HepG2 (cell line): Measurements from ENCODE around the gene EXOC3. TPM values are rescaled to one million over a fixed set of nuclear protein-coding genes. Genes with fewer than 3 reads are reported as not detected.

Experiments
- CC2D1A ChIP-seq: sonication (generic); formaldehyde crosslinking; IDR thresholded peaks from 2 replicates; pipeline ENCODE4 v1.8.1; 2023; ENCODE audit warnings: mild to moderate bottlenecking, missing genetic modification reagents
- CCAR2 ChIP-seq: fragments of 200-400 bp; formaldehyde crosslinking; optimal IDR thresholded peaks from 2 replicates; pipeline ENCODE3; 2018; ENCODE audit warnings: low read depth, mild to moderate bottlenecking, low read length, moderate library complexity
- CEBPG ChIP-seq: IDR thresholded peaks from 2 replicates; pipeline ENCODE4 v1.6.1; 2016
- EP300 ChIP-seq, 3 experiments: sonication (generic) in 1 of 3; formaldehyde crosslinking in 1 of 3; IDR thresholded peaks; 2 replicates each; pipeline versions ENCODE4 v1.5.1 to v1.6.1; 2011 to 2020; ENCODE audit warnings: low read depth in 2 of 3, low read length in 2 of 3, borderline replicate concordance in 1 of 3, improper control_type of control experiment in 1 of 3, mild to moderate bottlenecking in 1 of 3, missing genetic modification reagents in 1 of 3, moderate library complexity in 1 of 3
- JUN ChIP-seq: sonication (generic); formaldehyde crosslinking; IDR thresholded peaks from 2 replicates; pipeline ENCODE4 v1.4.0; 2020; ENCODE audit warnings: mild to moderate bottlenecking, missing genetic modification reagents
- NBN ChIP-seq: fragments of 450-650 bp; conservative IDR thresholded peaks from 2 replicates; pipeline ENCODE4 v1.6.1; 2017
- RFX3 ChIP-seq: IDR thresholded peaks from 2 replicates; pipeline ENCODE4 v1.6.1; 2016; ENCODE audit warnings: missing biosample characterization, missing genetic modification reagents
- RNF2 ChIP-seq: fragments of 450-650 bp; conservative IDR thresholded peaks from 2 replicates; pipeline ENCODE4 v1.6.1; 2016; ENCODE audit warnings: low read depth
- SNRNP70 ChIP-seq: fragments of 200-400 bp; formaldehyde crosslinking; IDR thresholded peaks from 2 replicates; pipeline ENCODE4 v1.6.1; 2017; ENCODE audit warnings: mild to moderate bottlenecking, low read depth, low read length, moderate library complexity
- SP2 ChIP-seq: sonication (generic); formaldehyde crosslinking; IDR thresholded peaks from 2 replicates; pipeline ENCODE4 v1.5.1; 2020; ENCODE audit warnings: mild to moderate bottlenecking, missing genetic modification reagents
- ZNF33A ChIP-seq: sonication (generic); formaldehyde crosslinking; IDR thresholded peaks from 2 replicates; pipeline ENCODE4 v1.5.1; 2020; ENCODE audit warnings: missing genetic modification reagents, mild to moderate bottlenecking, moderate library complexity, borderline replicate concordance
- polyA plus RNA-seq, 8 experiments: library from polyadenylated mRNA; depleted of rRNA in 3 of 8; stranded (reverse) in 7 of 8; unstranded in 1 of 8; fragments of >200 nt; fragmentation: Illumina TruSeq in 4 of 8; extraction: Trizol in 4 of 8; gene quantifications; 2 replicates each; pipeline versions ENCODE4 v1.2.1 to v1.2.3, GENCODE V29; 2011 to 2016; ENCODE audit warnings: low read depth in 4 of 8, missing spikeins in 1 of 8, mixed read lengths in 1 of 8; ENCODE audit not compliant: insufficient read depth in 1 of 8
- total RNA-seq, 5 experiments: library from RNA; depleted of rRNA; stranded (reverse); fragments of >200 nt; fragmentation: Illumina TruSeq; extraction: Trizol; gene quantifications; 2 replicates each; pipeline ENCODE4 v1.2.3, GENCODE V29; 2016; ENCODE audit warnings: low read depth in 1 of 5
- TF ChIP-seq, protein P1 (sequence below), 2 experiments: sonication (generic) in 1 of 2; formaldehyde crosslinking in 1 of 2; IDR thresholded peaks; 2 replicates each; pipeline versions ENCODE4 v1.5.1 to v1.6.1; 2011 to 2020; ENCODE audit warnings: borderline replicate concordance in 1 of 2, low read depth in 1 of 2, low read length in 1 of 2, mild to moderate bottlenecking in 1 of 2, missing genetic modification reagents in 1 of 2, moderate library complexity in 1 of 2

The EXOC3 gene
- total and polyA plus RNA-seq, 2 of the 13 experiments (the other 11 are each of a cell fraction or from before 2014, with no cell fraction given), result 9.2 to 20.5 TPM

DNA sequence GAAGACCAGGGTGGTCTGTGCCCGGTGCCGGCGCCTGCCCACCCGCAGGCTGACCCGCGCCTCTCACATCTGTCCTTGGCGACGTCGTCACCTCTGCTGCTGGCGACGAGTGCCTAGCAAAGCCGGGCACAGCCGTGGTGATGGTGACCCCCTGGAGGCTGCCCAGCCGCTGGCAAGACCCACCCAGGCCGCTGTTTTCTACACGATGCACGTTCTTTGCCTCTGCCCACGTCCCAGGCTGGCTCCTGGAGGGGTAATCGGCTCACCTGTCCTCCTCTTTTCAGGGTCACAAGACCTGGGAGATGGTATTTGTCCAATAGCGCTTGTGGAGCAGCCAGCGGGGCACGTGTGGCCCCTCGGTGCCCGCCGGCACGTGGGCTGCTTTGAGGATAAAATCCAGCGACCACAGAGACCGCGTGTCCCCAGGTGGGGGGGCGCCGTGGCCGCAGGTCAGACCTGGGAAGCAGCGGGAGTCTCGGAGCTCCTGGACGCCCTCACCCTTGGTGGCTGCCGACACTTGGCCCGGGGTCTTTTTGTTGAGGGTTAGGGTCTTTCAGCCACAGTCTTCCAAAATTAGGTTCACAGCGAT, 51.8 kb downstream of the EXOC3 start (continued):
- TF ChIP-seq, protein P1, sequence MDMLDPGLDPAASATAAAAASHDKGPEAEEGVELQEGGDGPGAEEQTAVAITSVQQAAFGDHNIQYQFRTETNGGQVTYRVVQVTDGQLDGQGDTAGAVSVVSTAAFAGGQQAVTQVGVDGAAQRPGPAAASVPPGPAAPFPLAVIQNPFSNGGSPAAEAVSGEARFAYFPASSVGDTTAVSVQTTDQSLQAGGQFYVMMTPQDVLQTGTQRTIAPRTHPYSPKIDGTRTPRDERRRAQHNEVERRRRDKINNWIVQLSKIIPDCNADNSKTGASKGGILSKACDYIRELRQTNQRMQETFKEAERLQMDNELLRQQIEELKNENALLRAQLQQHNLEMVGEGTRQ (IDR thresholded peaks at IDR 0.05; ENCODE audit: low read depth, low read length), result no peak
- TF ChIP-seq, protein P1 (CRISPR knock-in tag; IDR thresholded peaks at IDR 0.05; ENCODE audit: borderline replicate concordance), result no peak
- TF ChIP-seq RFX3 (CRISPR knock-in tag) (no peak), CC2D1A (CRISPR knock-in tag) (no peak), NBN (no peak), EP300 (IDR thresholded peaks at IDR 0.05; ENCODE audit: low read depth in 2 of 2, low read length in 2 of 2) (no peak), EP300 (CRISPR knock-in tag; IDR thresholded peaks at IDR 0.05; ENCODE audit: borderline replicate concordance) (no peak), ZNF33A (no peak), CCAR2 (no peak), JUN (CRISPR knock-in tag) (no peak), SNRNP70 (no peak), RNF2 (no peak), SP2 (CRISPR knock-in tag) (no peak), CEBPG (CRISPR knock-in tag) (no peak)
